Astrocyte (in vitro differentiated cells and primary cell): ENCODE results near the gene FSTL1.

ENCODE experiments used
- CTCF ChIP-seq: IDR thresholded peaks from 2 replicates; pipeline ENCODE4 v1.5.1; 2011; ENCODE audit warnings: low read depth, mild to moderate bottlenecking, inconsistent platforms, low read length, moderate library complexity; ENCODE audit not compliant: insufficient read depth
- EZH2 ChIP-seq: IDR thresholded peaks from 2 replicates; pipeline ENCODE4 v1.6.1; 2012; ENCODE audit warnings: mild to moderate bottlenecking, low read length, inconsistent platforms; ENCODE audit not compliant: insufficient read depth

GRCh38 chr3:120353463-120353862, 97.3 kb downstream of the FSTL1 start:
- TF ChIP-seq CTCF (no peak), EZH2 (no peak)
